K562 (cell line): ENCODE data around the gene PRPSAP1. TPM values are rescaled to one million over a fixed set of nuclear protein-coding genes. Genes with fewer than 3 reads are reported as not detected.
A peak's percentile ranks its signal among the peaks of the same experiment; 100 is the strongest.

Experiments
- BCOR ChIP-seq: fragments of 450-650 bp; IDR thresholded peaks from 2 replicates; pipeline ENCODE4 v1.6.1; 2016
- GABPA ChIP-seq: fragments of 200-800 bp; sonication (Bioruptor generic); conservative IDR thresholded peaks from 2 replicates; pipeline ENCODE4 v1.6.1; 2016; ENCODE audit warnings: low read depth, missing genetic modification characterization, missing compliant biosample characterization
- HEY1 ChIP-seq: fragments of 250-450 bp; sonication (Bioruptor Pico); IDR thresholded peaks from 2 replicates; pipeline ENCODE4 v1.5.0; 2020; ENCODE audit warnings: mild to moderate bottlenecking, moderate library complexity, borderline replicate concordance
- MAFG ChIP-seq: fragments of 450-650 bp; conservative IDR thresholded peaks from 2 replicates; pipeline ENCODE4 v1.6.1; 2016; ENCODE audit warnings: missing genetic modification characterization, missing compliant biosample characterization
- MCM7 ChIP-seq, 2 experiments: fragments of 450-650 bp; IDR thresholded peaks; 2 replicates each; pipeline ENCODE4 v1.6.1; 2016 to 2018
- MTF1 ChIP-seq: fragments of 250-450 bp; sonication (Bioruptor Pico); IDR thresholded peaks from 2 replicates; pipeline ENCODE4 v1.9.0; 2021; ENCODE audit warnings: moderate library complexity, mild to moderate bottlenecking, inconsistent platforms, borderline replicate concordance
- NCOA2 ChIP-seq, 2 experiments: fragments of 450-650 bp; IDR thresholded peaks; 2 replicates each; pipeline ENCODE4 v1.6.1; 2018; ENCODE audit warnings: mild to moderate bottlenecking in 2 of 2, moderate library complexity in 1 of 2; ENCODE audit not compliant: partially characterized antibody in 2 of 2
- PHF20 ChIP-seq: fragments of 450-650 bp; IDR thresholded peaks from 2 replicates; pipeline ENCODE4 v1.6.1; 2018; ENCODE audit not compliant: partially characterized antibody
- RAD21 ChIP-seq, 2 experiments: fragments of 250-450 bp in 1 of 2; fragments of 450-650 bp in 1 of 2; sonication (Bioruptor Pico) in 1 of 2; formaldehyde crosslinking in 1 of 2; IDR thresholded peaks in 1 of 2; conservative IDR thresholded peaks in 1 of 2; 2 replicates each; pipeline versions ENCODE4 v1.4.0 to v1.8.0; 2020 to 2022; ENCODE audit warnings: mild to moderate bottlenecking in 2 of 2, moderate library complexity in 1 of 2
- RBM25 ChIP-seq: fragments of 200-400 bp; formaldehyde crosslinking; IDR thresholded peaks from 2 replicates; pipeline ENCODE4 v1.6.1; 2018; ENCODE audit warnings: low read length, low read depth, moderate library complexity; ENCODE audit not compliant: severe bottlenecking
- SIX5 ChIP-seq, 2 experiments: IDR thresholded peaks; 2 replicates each; pipeline ENCODE4 v1.6.1; 2011; ENCODE audit warnings: low read length in 2 of 2, borderline replicate concordance in 1 of 2, low read depth in 1 of 2, mild to moderate bottlenecking in 1 of 2, moderate library complexity in 1 of 2; ENCODE audit not compliant: insufficient read depth in 1 of 2
- TCF7 ChIP-seq: sonication (generic); IDR thresholded peaks from 2 replicates; pipeline ENCODE4 v1.6.1; 2016; ENCODE audit warnings: antibody characterized with exemption, borderline replicate concordance
- ZBTB1 ChIP-seq: sonication (generic); formaldehyde crosslinking; IDR thresholded peaks from 2 replicates; pipeline ENCODE4 v1.8.1; 2023; ENCODE audit warnings: missing genetic modification reagents, low read depth, mild to moderate bottlenecking, borderline replicate concordance
- polyA plus RNA-seq, 8 experiments: library from polyadenylated mRNA; depleted of rRNA in 4 of 8; stranded (reverse) in 5 of 8; unstranded in 3 of 8; fragments of >200 nt; fragmentation: Nextera tagmentation in 2 of 8; fragmentation: Illumina TruSeq in 1 of 8; extraction: Ambion mirVana in 2 of 8; extraction: Trizol in 1 of 8; gene quantifications; 2 replicates each; pipeline versions ENCODE4 v1.2.1 to v1.2.3, GENCODE V29; 2011 to 2014; ENCODE audit warnings: inconsistent platforms in 1 of 8, missing spikeins in 1 of 8
- total RNA-seq, 7 experiments: library from RNA; depleted of rRNA in 6 of 7; stranded (reverse); fragments of >200 nt in 6 of 7; fragmentation: Illumina TruSeq in 2 of 7; extraction: Trizol in 2 of 7; gene quantifications; 2 replicates each; pipeline versions ENCODE4 v1.2.1 to v1.2.3, GENCODE V29; 2011 to 2021; ENCODE audit warnings: low replicate concordance in 1 of 7
- TF ChIP-seq, protein P1 (sequence below), 2 experiments: fragments of 450-650 bp in 1 of 2; IDR thresholded peaks; 2 replicates each; pipeline ENCODE4 v1.6.1; 2011 to 2017; ENCODE audit warnings: low read depth in 2 of 2, antibody characterized with exemption in 1 of 2, borderline replicate concordance in 1 of 2, low read length in 1 of 2, mild to moderate bottlenecking in 1 of 2, mixed read lengths in 1 of 2; ENCODE audit not compliant: control insufficient read depth in 1 of 2

The PRPSAP1 gene
- total and polyA plus RNA-seq, 9 of the 15 experiments (the other 6 are each of a cell fraction or from before 2014, with no cell fraction given), result 21.9 to 77.1 (median 40.8) TPM

- TF ChIP-seq, protein P1, sequence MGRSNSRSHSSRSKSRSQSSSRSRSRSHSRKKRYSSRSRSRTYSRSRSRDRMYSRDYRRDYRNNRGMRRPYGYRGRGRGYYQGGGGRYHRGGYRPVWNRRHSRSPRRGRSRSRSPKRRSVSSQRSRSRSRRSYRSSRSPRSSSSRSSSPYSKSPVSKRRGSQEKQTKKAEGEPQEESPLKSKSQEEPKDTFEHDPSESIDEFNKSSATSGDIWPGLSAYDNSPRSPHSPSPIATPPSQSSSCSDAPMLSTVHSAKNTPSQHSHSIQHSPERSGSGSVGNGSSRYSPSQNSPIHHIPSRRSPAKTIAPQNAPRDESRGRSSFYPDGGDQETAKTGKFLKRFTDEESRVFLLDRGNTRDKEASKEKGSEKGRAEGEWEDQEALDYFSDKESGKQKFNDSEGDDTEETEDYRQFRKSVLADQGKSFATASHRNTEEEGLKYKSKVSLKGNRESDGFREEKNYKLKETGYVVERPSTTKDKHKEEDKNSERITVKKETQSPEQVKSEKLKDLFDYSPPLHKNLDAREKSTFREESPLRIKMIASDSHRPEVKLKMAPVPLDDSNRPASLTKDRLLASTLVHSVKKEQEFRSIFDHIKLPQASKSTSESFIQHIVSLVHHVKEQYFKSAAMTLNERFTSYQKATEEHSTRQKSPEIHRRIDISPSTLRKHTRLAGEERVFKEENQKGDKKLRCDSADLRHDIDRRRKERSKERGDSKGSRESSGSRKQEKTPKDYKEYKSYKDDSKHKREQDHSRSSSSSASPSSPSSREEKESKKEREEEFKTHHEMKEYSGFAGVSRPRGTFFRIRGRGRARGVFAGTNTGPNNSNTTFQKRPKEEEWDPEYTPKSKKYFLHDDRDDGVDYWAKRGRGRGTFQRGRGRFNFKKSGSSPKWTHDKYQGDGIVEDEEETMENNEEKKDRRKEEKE (IDR thresholded peaks at IDR 0.05; ENCODE audit: borderline replicate concordance in 1 of 2, control insufficient read depth in 1 of 2, low read depth in 2 of 2, low read length in 1 of 2), result no peak
- TF ChIP-seq RAD21 (CRISPR knock-in tag; conservative IDR thresholded peaks at IDR 0.05 in 1 of 2, IDR thresholded peaks at IDR 0.05 in 1 of 2), result peak in 1 of 2 experiments; percentile 17; a peak in 1 of 4 replicates
- no peak for TF ChIP-seq SIX5 (IDR thresholded peaks at IDR 0.05; ENCODE audit: borderline replicate concordance in 1 of 2, insufficient read depth in 1 of 2, low read depth in 1 of 2, low read length in 2 of 2)
- no peak for TF ChIP-seq PHF20
- TF ChIP-seq NCOA2 (IDR thresholded peaks at IDR 0.05; ENCODE audit: partially characterized antibody in 2 of 2), result no peak
- TF ChIP-seq RBM25, result no peak
- TF ChIP-seq MTF1 (CRISPR knock-in tag), result no peak
- no peak for TF ChIP-seq MCM7 (IDR thresholded peaks at IDR 0.05)
- TF ChIP-seq HEY1, result no peak
- no peak for TF ChIP-seq ZBTB1 (CRISPR knock-in tag)
- TF ChIP-seq TCF7, result no peak
- no peak for TF ChIP-seq BCOR
- TF ChIP-seq GABPA (tag), result 0 out of 2 replicates have a peak, but pooled peaks have one; percentile 18
- peak; percentile 12; the same call in 1 of the 2 replicates for TF ChIP-seq MAFG
- TF ChIP-seq, all 486 proteins: peak for 3
These were observed 92.1 kb downstream of the PRPSAP1 start (continued) for GRCh38 chr17:76261421-76262215.
